Measurements from ENCODE around the gene XKR7.

The XKR7 gene

GRCh38 chr20:31943052-31943471 lies 24.9 kb upstream of the XKR7 start:
- no peak for DNase-seq

GRCh38 chr20:31945319-31945718 lies 22.6 kb upstream of the XKR7 start:
- no peak for DNase-seq

- no peak for DNase-seq
Observed at GRCh38 chr20:31945785-31946184, 22.2 kb upstream of the XKR7 start.

GRCh38 chr20:31948008-31948407 lies 19.9 kb upstream of the XKR7 start:
- DNase-seq, result no peak

GRCh38 chr20:31949877-31950646 lies 17.9 kb upstream of the XKR7 start:
- DNase-seq, result no peak

GRCh38 chr20:31951203-31951529 lies 16.8 kb upstream of the XKR7 start:
- DNase-seq, result no peak

GRCh38 chr20:31951530-31952453 lies 16.2 kb upstream of the XKR7 start, which contains the start of gene PDRG1:
TSS of gene PDRG1 (minus strand) at chr20:31952046. CDS start at chr20:31951961, 85 bp downstream.
- peak; percentile 91 for DNase-seq

GRCh38 chr20:31953556-31954148 lies 14.3 kb upstream of the XKR7 start:
- DNase-seq, result no peak

GRCh38 chr20:31954500-31954899 lies 13.5 kb upstream of the XKR7 start:
- no peak for DNase-seq

- DNase-seq, result no peak
Observed at GRCh38 chr20:31956556-31957526, 11.1 kb upstream of the XKR7 start.

GRCh38 chr20:31962761-31963160 lies 5.2 kb upstream of the XKR7 start:
- DNase-seq, result no peak

GRCh38 chr20:31963889-31964288 lies 4.1 kb upstream of the XKR7 start:
- DNase-seq, result no peak

- no peak for DNase-seq
Observed at GRCh38 chr20:31966991-31967655, 828 bp upstream of the XKR7 start.

GRCh38 chr20:31968291-31969126 lies 558 bp downstream of the XKR7 start:
- DNase-seq, result peak; percentile 83

- no peak for DNase-seq
Observed at GRCh38 chr20:31969991-31970390, 2.0 kb downstream of the XKR7 start.

- peak; percentile 24 for DNase-seq
Observed at GRCh38 chr20:31972471-31973021, 4.6 kb downstream of the XKR7 start.

- DNase-seq, result no peak
Observed at GRCh38 chr20:31974296-31974695, 6.3 kb downstream of the XKR7 start.

- DNase-seq, result peak; percentile 46
Observed at GRCh38 chr20:31974951-31975487, 7.1 kb downstream of the XKR7 start.

- DNase-seq, result no peak
Observed at GRCh38 chr20:31975874-31976273, 7.9 kb downstream of the XKR7 start.

- DNase-seq, result no peak
Observed at GRCh38 chr20:31977080-31977479, 9.1 kb downstream of the XKR7 start.
